Urothelium cell line (cell line): ENCODE data around the gene SCAPER.
"Not testable (repeated sequence)": the region's sequence is repeated elsewhere in the genome, so short reads cannot be mapped to it uniquely, and the experiment has no call there.

Experiments used
- DNase-seq: peaks from one replicate; pipeline ENCODE4 v3.0.0; 2011; ENCODE audit warnings: low spot score, mixed read lengths
- FAIRE-seq: peaks from 2 replicates; lab custom pipeline; 2011; peaks lifted over from hg19 to GRCh38; lab: Jason Lieb, UNC

The SCAPER gene

GRCh38 chr15:76687592-76687991 lies 217.5 kb downstream of the SCAPER start:
- not testable (repeated sequence) for FAIRE-seq, DNase-seq

GRCh38 chr15:76684002-76684401 lies 221.1 kb downstream of the SCAPER start:
- peak; percentile 5 for FAIRE-seq
- DNase-seq: no peak

- FAIRE-seq (no peak), DNase-seq (no peak)
These were observed 222.3 kb downstream of the SCAPER start for GRCh38 chr15:76682833-76683232.

- FAIRE-seq (peak; percentile 35), DNase-seq (no peak)
These were observed 222.9 kb downstream of the SCAPER start for GRCh38 chr15:76682259-76682658.

- FAIRE-seq (no peak), DNase-seq (no peak)
These were observed 226.4 kb downstream of the SCAPER start for GRCh38 chr15:76678766-76679165.

- DNase-seq: no peak
- FAIRE-seq: no peak
These were observed 230.3 kb downstream of the SCAPER start for GRCh38 chr15:76674883-76675282.

- no peak for DNase-seq
- no peak for FAIRE-seq
These were observed 235.5 kb downstream of the SCAPER start for GRCh38 chr15:76669521-76670207.

- FAIRE-seq (no peak), DNase-seq (no peak)
These were observed 236.2 kb downstream of the SCAPER start for GRCh38 chr15:76668900-76669299.

- DNase-seq: no peak
- FAIRE-seq: no peak
These were observed 237.0 kb downstream of the SCAPER start for GRCh38 chr15:76667943-76668715.

- no peak for DNase-seq
- FAIRE-seq: no peak
These were observed 240.2 kb downstream of the SCAPER start for GRCh38 chr15:76664895-76665294.

- no peak for DNase-seq
- FAIRE-seq: no peak
These were observed 240.7 kb downstream of the SCAPER start for GRCh38 chr15:76664411-76664810.

GRCh38 chr15:76663529-76663928 lies 241.6 kb downstream of the SCAPER start:
- DNase-seq: no peak
- no peak for FAIRE-seq

GRCh38 chr15:76648732-76649444 lies 256.3 kb downstream of the SCAPER start:
- DNase-seq: no peak

GRCh38 chr15:76647612-76648011 lies 257.5 kb downstream of the SCAPER start:
- no peak for DNase-seq

More at GRCh38 chr15:76648732-76649444, 256.3 kb downstream of the SCAPER start:
- FAIRE-seq: peak; percentile 75

GRCh38 chr15:76644646-76645045 lies 260.5 kb downstream of the SCAPER start:
- no peak for FAIRE-seq
- DNase-seq: no peak

More at GRCh38 chr15:76647612-76648011, 257.5 kb downstream of the SCAPER start:
- no peak for FAIRE-seq

GRCh38 chr15:76642671-76643070 lies 262.5 kb downstream of the SCAPER start:
- FAIRE-seq: no peak
- DNase-seq: no peak

- FAIRE-seq (no peak), DNase-seq (no peak)
These were observed 268.0 kb downstream of the SCAPER start for GRCh38 chr15:76637166-76637565.

GRCh38 chr15:76636059-76636458 lies 269.1 kb downstream of the SCAPER start:
- no peak for DNase-seq
- no peak for FAIRE-seq

- DNase-seq (no peak), FAIRE-seq (no peak)
These were observed 278.5 kb downstream of the SCAPER start for GRCh38 chr15:76626611-76627010.

GRCh38 chr15:76625267-76625666 lies 279.9 kb downstream of the SCAPER start:
- FAIRE-seq (no peak), DNase-seq (no peak)

GRCh38 chr15:76614725-76615124 lies 290.4 kb downstream of the SCAPER start:
- DNase-seq: no peak
- no peak for FAIRE-seq
